GM21737 (cell line): ENCODE measurements around the gene FGF14.

Experiments
- ATAC-seq: cut with Tn5 transposase; IDR thresholded peaks from one replicate; pipeline ENCODE4 v1.9.1; 2021; ENCODE audit warnings: mild to moderate bottlenecking, moderate library complexity; ENCODE audit not compliant: unreplicated experiment

The FGF14 gene

GRCh38 chr13:101698400-101698799 lies 703.4 kb downstream of the FGF14 start:
- no peak for ATAC-seq

- no peak for ATAC-seq
Observed at GRCh38 chr13:101697745-101698144, 704.1 kb downstream of the FGF14 start.

- ATAC-seq, result no peak
Observed at GRCh38 chr13:101695870-101696516, 705.9 kb downstream of the FGF14 start.

GRCh38 chr13:101691341-101691860 lies 710.4 kb downstream of the FGF14 start:
- no peak for ATAC-seq

- ATAC-seq, result no peak
Observed at GRCh38 chr13:101690871-101691270, 711.0 kb downstream of the FGF14 start.

GRCh38 chr13:101686003-101686402 lies 715.8 kb downstream of the FGF14 start:
- ATAC-seq, result no peak

GRCh38 chr13:101681834-101682233 lies 720.0 kb downstream of the FGF14 start:
- no peak for ATAC-seq

- no peak for ATAC-seq
Observed at GRCh38 chr13:101673360-101674105, 728.3 kb downstream of the FGF14 start.

GRCh38 chr13:101661839-101662238 lies 740.0 kb downstream of the FGF14 start:
- no peak for ATAC-seq
